Measurements from ENCODE around the gene TADA2B.

Gene TADA2B

GRCh38 chr4:7103031-7103606 lies 59.9 kb downstream of the TADA2B start:
- TF ChIP-seq CTCF (conservative IDR thresholded peaks at IDR 0.05; ENCODE audit: low read length) (no peak), EZH2phosphoT487 (IDR thresholded peaks at IDR 0.05; ENCODE audit: borderline replicate concordance) (no peak)

GRCh38 chr4:7103607-7104365 lies 60.6 kb downstream of the TADA2B start:
- Histone ChIP-seq H3K9me3 (ENCODE audit: insufficient read depth, low read depth, low read length) (no peaks in the 10 kb centered on the region), H3K4me3 (ENCODE audit: low read length, poor library complexity, severe bottlenecking) (peak overlapping the region; percentile 76), H3K4me2 (ENCODE audit: low read depth, low read length, poor library complexity, severe bottlenecking) (peak overlapping the region; percentile 97), H3F3A (ENCODE audit: low read depth) (no peaks in the 10 kb centered on the region), H3K4me1 (ENCODE audit: insufficient read depth, low read length, poor library complexity, severe bottlenecking) (peaks cover 4% of the 10 kb centered on the region), H3K79me2 (ENCODE audit: insufficient read depth, low read length) (no peaks in the 10 kb centered on the region), H3K9ac (ENCODE audit: low read depth, low read length, poor library complexity, severe bottlenecking) (no peak overlapping the region), H3K27me3 (ENCODE audit: insufficient read depth, low read length, poor library complexity, severe bottlenecking) (no peaks in the 10 kb centered on the region), H3K9me2 (replicated peaks; ENCODE audit: low read depth, low read length) (no peaks in the 10 kb centered on the region), H3K36me3 (ENCODE audit: insufficient read depth, low read length) (no peaks in the 10 kb centered on the region), H4K20me1 (ENCODE audit: insufficient read depth, low read length, poor library complexity, severe bottlenecking) (no peaks in the 10 kb centered on the region), H2AFZ (ENCODE audit: low read length) (peak overlapping the region; percentile 71; the same call in 1 of the 2 replicates)
- TF ChIP-seq CTCF (conservative IDR thresholded peaks at IDR 0.05; ENCODE audit: low read length) (no peak), EZH2phosphoT487 (IDR thresholded peaks at IDR 0.05; ENCODE audit: borderline replicate concordance) (no peak)

More at GRCh38 chr4:7103031-7103606, 59.9 kb downstream of the TADA2B start:
- H3F3A ChIP-seq (ENCODE audit: low read depth) = no peaks in the 10 kb centered on the region
- peak overlapping the region; percentile 97 for H3K4me2 ChIP-seq (ENCODE audit: low read depth, low read length, poor library complexity, severe bottlenecking)
- H4K20me1 ChIP-seq (ENCODE audit: insufficient read depth, low read length, poor library complexity, severe bottlenecking) = no peaks in the 10 kb centered on the region
- peaks cover 4% of the 10 kb centered on the region for H3K4me1 ChIP-seq (ENCODE audit: insufficient read depth, low read length, poor library complexity, severe bottlenecking)
- H3K79me2 ChIP-seq (ENCODE audit: insufficient read depth, low read length) = no peaks in the 10 kb centered on the region
- H2AFZ ChIP-seq (ENCODE audit: low read length) = peak overlapping the region; percentile 94
- no peaks in the 10 kb centered on the region for H3K36me3 ChIP-seq (ENCODE audit: insufficient read depth, low read length)
- H3K9me3 ChIP-seq (ENCODE audit: insufficient read depth, low read depth, low read length) = no peaks in the 10 kb centered on the region
- peak overlapping the region; percentile 76 for H3K4me3 ChIP-seq (ENCODE audit: low read length, poor library complexity, severe bottlenecking)
- H3K9ac ChIP-seq (ENCODE audit: low read depth, low read length, poor library complexity, severe bottlenecking) = peak overlapping the region; percentile 66
- H3K9me2 ChIP-seq (replicated peaks; ENCODE audit: low read depth, low read length) = no peaks in the 10 kb centered on the region
- H3K27me3 ChIP-seq (ENCODE audit: insufficient read depth, low read length, poor library complexity, severe bottlenecking) = no peaks in the 10 kb centered on the region

- no peak overlapping the region for H3K4me2 ChIP-seq (ENCODE audit: low read depth, low read length, poor library complexity, severe bottlenecking)
- H3K9me2 ChIP-seq (replicated peaks; ENCODE audit: low read depth, low read length) = no peaks in the 10 kb centered on the region
- H3K9ac ChIP-seq (ENCODE audit: low read depth, low read length, poor library complexity, severe bottlenecking) = no peak overlapping the region
- no peaks in the 10 kb centered on the region for H3K9me3 ChIP-seq (ENCODE audit: insufficient read depth, low read depth, low read length)
- H3K4me1 ChIP-seq (ENCODE audit: insufficient read depth, low read length, poor library complexity, severe bottlenecking) = peaks cover 4% of the 10 kb centered on the region
- no peaks in the 10 kb centered on the region for H3F3A ChIP-seq (ENCODE audit: low read depth)
- no peak overlapping the region for H2AFZ ChIP-seq (ENCODE audit: low read length)
- no peaks in the 10 kb centered on the region for H3K79me2 ChIP-seq (ENCODE audit: insufficient read depth, low read length)
- H4K20me1 ChIP-seq (ENCODE audit: insufficient read depth, low read length, poor library complexity, severe bottlenecking) = no peaks in the 10 kb centered on the region
- H3K27me3 ChIP-seq (ENCODE audit: insufficient read depth, low read length, poor library complexity, severe bottlenecking) = no peaks in the 10 kb centered on the region
- no peak overlapping the region for H3K4me3 ChIP-seq (ENCODE audit: low read length, poor library complexity, severe bottlenecking)
- TF ChIP-seq CTCF (conservative IDR thresholded peaks at IDR 0.05; ENCODE audit: low read length) = no peak
- TF ChIP-seq EZH2phosphoT487 (IDR thresholded peaks at IDR 0.05; ENCODE audit: borderline replicate concordance) = no peak
- no peaks in the 10 kb centered on the region for H3K36me3 ChIP-seq (ENCODE audit: insufficient read depth, low read length)
Measured at GRCh38 chr4:7104366-7105031, 61.3 kb downstream of the TADA2B start.

Data from Loucy (cell line).